Fibroblast of skin of scalp (primary cell): Measurements from ENCODE around the gene AHNAK2.
"Not testable (repeated sequence)": the region's sequence is repeated elsewhere in the genome, so short reads cannot be mapped to it uniquely, and the experiment has no call there.

Experiments
- DNase-seq: peaks from one replicate; pipeline ENCODE4 v3.0.0-alpha.2; 2013

The AHNAK2 gene

DNA sequence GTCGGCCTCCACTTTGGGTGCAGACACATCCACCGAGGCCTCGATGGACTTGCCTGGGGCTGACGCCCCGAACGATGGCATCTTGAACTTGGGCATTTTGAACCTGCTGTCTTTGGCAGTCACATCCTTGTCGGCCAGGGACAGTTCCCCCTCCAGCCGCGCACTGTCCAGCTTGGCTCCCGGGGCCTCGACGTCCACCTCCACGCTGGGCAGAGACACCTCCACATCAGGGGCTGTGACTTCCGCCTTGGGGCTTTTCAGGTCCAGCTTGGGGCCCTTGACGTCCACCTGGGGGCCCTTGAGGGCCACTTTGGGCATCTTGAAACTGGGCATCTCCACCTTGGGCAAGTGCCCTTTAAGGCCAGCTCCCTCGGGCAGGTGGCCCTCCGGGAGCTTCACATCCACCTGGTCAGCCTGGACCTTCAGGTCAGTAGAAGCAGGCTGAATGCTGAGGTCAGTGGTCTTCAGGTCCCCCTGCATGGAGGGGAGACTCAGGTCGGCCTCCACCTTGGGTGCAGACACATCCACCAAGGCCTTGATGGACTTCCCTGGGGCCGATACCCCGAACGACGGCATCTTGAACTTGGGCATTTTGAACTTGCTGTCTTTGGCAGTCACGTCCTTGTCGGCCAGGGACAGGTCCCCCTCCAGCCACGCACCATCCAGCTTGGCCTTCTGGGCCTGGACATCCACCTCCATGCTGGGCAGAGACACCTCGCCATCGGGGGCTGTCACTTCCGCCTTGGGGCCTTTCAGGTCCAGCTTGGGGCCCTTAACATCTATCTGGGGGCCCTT, 26.1 kb downstream of the AHNAK2 start:
- not testable (repeated sequence) for DNase-seq

DNA sequence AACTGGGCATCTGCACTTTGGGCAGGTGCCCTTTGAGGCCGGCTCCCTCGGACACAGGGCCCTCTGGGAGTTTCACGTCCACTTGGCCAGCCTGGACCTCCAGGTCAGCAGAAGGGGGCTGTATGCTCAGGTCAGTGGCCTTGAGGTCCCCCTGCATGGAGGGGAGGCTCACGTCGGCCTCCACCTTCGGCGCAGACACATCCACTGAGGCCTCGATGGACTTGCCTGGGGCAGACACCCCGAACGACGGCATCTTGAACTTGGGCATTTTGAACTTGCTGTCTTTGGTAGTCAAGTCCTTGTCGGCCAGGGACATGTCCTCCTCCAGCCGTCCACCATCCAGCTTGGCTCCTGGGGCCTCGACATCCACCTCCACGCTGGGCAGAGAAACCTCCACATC, 27.5 kb downstream of the AHNAK2 start:
- not testable (repeated sequence) for DNase-seq

DNA sequence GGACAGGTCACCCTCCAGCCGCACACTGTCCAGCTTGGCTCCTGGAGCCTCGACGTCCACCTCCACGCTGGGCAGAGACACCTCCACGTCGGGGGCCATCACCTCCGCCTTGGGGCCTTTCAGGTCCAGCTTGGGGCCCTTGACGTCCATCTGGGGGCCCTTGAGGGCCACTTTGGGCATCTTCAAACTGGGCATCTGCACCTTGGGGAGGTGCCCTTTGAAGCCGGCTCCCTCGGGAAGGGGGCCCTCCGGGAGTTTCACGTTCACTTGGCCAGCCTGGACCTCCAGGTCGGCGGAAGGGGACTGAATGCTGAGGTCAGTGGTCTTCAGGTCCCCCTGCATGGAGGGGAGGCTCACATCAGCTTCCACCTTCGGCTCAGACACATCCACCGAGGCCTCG, 28.2 kb downstream of the AHNAK2 start:
- no peak for DNase-seq

DNA sequence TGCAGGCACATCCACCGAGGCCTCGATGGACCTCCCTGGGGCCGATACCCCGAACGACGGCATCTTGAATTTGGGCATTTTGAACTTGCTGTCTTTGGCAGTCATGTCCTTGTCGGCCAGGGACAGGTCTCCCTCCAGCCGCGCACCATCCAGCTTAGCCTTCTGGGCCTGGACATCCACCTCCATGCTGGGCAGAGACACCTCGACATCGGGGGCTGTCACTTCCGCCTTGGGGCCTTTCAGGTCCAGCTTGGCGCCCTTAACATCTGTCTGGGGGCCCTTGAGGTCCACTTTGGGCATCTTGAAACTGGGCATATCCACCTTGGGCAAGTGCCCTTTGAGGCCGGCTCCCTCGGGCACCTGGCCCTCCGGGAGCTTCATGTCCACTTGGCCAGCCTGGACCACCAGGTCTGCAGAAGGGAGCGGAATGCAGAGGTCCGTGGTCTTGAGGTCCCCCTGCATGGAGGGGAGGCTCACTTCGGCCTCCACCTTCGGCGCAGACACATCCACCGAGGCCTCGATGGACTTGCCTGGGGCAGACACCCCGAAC, 28.7 kb downstream of the AHNAK2 start:
- DNase-seq, result not testable (repeated sequence)

DNA sequence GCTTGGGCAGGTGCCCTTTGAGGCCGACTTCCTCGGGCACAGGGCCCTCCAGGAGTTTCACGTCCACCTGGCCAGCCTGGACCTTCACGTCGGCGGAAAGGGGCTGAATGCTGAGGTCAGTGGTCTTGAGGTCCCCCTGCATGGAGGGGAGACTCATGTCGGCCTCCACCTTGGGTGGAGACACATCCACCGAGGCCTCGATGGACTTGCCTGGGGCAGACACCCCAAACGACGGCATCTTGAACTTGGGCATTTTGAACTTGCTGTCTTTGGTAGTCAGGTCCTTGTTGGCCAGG, 29.5 kb downstream of the AHNAK2 start:
- DNase-seq, result no peak

DNA sequence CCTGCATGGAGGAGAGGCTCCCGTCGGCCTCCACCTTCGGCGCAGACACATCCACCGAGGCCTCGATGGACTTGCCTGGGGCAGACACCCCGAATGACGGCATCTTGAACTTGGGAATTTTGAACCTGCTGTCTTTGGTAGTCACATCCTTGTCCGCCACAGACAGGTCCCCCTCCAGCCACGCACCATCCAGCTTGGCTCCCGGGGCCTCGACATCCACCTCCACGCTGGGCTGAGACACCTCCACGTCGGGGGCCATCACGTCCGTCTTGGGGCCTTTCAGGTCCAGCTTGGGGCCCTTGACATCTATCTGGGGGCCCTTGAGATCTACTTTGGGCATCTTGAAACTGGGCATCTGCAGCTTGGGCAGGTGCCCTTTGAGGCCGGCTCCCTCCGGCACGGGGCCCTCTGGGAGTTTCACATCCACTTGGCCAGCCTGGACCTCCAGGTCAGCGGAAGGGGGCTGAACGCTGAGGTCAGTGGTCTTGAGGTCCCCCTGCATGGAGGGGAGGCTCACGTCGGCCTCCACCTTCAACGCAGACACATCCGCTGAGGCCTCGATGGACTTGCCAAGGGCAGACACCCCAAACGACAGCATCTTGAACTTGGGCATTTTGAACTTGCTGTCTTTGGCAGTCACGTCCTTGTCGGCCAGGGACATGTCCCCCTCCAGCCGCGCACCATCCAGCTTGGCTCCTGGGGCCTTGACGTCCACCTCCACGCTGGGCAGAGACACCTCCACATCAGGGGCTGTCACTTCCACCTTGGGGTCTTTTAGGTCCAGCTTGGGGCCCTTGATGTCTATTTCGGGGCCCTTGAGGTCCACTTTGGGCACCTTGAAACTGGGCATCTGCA, 30.1 kb downstream of the AHNAK2 start:
- DNase-seq, result not testable (repeated sequence)

DNA sequence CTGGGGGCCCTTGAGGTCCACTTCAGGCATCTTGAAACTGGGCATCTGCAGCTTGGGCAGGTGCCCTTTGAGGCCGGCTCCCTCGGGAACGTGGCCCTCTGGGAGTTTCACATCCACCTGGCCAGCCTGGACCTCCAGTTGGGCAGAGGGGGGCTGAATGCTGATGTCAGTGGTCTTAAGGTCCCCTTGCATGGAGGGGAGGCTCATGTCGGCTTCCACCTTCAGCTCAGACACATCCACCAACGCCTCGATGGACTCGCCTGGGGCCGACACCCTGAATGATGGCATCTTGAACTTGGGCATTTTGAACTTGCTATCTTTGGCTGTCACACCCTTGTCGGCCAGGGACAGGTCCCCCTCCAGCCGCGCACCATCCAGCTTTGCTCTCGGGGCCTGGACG, 31.0 kb downstream of the AHNAK2 start:
- not testable (repeated sequence) for DNase-seq

DNA sequence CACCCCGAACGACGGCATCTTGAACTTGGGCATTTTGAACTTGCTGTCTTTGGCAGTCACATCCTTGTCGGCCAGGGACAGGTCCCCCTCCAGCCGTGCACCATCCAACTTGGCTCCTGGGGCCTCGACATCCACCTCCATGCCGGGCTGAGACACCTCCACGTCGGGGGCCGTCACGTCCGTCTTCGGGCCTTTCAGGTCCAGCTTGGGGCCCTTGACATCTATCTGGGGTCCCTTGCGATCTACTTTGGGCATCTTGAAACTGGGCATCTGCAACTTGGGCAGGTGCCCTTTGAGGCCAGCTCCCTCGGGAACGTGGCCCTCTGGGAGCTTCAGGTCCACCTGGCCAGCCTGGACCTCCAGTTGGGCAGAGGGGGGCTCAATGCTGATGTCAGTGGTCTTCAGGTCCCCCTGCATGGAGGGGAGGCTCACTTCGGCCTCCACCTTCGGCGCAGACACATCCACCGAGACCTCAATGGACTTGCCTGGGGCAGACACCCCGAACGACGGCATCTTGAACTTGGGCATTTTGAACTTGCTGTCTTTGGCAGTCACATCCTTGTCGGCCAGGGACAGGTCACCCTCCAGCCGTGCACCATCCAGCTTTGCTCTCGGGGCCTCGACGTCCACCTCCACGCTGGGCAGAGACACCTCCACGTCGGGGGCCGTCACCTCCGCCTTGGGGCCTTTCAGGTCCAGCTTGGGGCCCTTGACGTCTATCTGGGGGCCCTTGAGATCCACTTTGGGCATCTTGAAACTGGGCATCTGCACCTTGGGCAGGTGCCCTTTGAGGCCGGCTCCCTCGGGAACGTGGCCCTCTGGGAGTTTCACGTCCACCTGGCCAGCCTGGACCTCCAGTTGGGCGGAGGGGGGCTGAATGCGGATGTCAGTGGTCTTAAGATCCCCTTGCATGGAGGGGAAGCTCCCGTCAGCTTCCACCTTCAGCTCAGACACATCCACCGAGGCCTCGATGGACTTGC, 31.9 kb downstream of the AHNAK2 start:
- not testable (repeated sequence) for DNase-seq

DNA sequence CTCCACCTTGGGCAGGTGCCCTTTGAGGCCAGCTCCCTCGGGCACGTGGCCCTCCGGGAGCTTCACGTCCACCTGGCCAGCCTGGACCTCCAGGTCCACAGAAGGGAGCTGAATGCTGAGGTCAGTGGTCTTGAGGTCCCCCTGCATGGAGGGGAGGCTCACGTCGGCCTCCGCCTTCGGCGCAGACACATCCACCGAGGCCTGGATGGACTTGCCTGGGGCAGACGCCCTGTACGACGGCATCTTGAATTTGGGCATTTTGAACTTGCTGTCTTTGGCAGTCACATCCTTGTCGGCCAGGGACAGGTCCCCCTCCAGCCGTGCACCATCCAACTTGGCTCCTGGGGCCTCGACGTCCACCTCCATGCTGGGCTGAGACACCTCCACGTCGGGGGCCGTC, 32.9 kb downstream of the AHNAK2 start:
- DNase-seq, result not testable (repeated sequence)

DNA sequence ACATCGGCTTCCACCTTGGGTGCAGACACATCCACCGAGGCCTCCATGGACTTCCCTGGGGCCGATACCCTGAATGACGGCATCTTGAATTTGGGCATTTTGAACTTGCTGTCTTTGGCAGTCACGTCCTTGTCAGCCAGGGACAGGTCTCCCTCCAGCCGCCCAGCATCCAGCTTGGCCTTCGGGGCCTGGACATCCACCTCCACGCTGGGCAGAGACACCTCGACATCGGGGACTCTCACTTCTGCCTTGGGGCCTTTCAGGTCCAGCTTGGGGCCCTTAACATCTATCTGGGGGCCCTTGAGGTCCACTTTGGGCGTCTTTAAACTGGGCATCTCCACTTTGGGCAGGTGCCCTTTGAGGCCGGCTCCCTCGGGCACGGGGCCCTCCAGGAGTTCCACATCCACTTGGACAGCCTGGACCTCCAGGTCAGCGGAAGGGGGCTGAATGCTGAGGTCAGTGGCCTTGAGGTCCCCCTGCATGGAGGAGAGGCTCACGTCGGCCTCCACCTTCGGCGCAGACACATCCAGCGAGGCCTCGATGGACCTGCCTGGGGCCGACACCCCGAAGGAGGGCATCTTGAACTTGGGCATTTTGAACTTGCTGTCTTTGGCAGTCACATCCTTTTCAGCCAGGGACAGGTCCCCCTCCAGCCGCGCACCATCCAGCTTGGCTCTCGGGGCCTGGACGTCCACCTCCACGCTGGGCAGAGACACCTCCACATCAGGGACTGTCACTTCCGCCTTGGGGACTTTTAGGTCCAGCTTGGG, 33.6 kb downstream of the AHNAK2 start:
- not testable (repeated sequence) for DNase-seq

DNA sequence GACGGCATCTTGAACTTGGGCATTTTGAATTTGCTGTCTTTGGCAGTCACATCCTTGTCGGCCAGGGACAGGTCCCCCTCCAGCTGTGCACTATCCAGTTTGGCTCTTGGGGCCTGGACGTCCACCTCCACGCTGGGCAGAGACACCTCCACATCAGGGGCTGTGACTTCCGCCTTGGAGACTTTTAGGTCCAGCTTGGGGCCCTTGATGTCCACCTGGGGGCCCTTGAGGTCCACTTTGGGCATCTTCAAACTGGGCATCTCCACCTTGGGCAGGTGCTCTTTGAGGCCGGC, 34.2 kb downstream of the AHNAK2 start:
- not testable (repeated sequence) for DNase-seq

DNA sequence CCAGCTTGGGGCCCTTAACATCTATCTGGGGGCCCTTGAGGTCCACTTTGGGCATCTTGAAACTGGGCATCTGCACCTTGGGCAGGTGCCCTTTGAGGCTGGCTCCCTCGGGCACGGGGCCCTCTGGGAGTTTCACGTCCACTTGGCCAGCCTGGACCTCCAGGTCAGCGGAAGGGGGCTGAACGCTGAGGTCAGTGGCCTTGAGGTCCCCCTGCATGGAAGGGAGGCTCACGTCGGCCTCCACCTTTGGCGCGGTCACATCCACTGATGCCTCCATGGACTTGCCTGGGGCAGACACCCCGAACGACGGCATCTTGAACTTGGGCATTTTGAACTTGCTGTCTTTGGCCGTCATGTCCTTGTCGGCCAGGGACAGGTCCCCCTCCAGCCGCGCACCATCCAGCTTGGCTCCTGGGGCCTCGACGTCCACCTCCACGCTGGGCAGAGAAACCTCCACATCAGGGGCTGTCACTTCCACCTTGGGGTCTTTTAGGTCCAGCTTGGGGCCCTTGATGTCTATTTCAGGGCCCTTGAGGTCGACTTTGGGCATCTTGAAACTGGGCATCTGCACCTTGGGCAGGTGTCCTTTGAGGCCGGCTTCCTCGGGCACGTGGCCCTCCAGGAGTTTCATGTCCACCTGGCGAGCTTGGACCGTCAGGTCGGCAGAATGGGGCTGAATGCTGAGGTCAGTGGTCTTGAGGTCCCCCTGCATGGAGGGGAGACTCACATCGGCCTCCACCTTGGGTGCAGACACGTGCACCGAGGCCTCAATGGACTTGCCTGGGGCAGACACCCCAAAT, 34.8 kb downstream of the AHNAK2 start:
- not testable (repeated sequence) for DNase-seq

DNA sequence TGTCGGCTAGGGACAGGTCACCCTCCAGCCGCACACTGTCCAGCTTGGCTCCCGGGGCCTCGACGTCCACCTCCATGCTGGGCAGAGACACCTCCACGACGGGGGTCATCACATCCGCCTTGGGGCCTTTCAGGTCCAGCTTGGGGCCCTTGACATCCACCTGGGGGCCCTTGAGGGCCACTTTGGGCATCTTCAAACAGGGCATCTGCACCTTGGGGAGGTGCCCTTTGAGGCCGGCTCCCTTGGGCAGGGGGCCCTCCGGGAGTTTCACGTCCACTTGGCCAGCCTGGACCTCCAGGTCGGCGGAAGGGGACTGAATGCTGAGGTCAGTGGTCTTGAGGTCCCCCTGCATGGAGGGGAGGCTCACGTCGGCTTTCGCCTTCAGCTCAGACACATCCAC, 35.6 kb downstream of the AHNAK2 start:
- no peak for DNase-seq

DNA sequence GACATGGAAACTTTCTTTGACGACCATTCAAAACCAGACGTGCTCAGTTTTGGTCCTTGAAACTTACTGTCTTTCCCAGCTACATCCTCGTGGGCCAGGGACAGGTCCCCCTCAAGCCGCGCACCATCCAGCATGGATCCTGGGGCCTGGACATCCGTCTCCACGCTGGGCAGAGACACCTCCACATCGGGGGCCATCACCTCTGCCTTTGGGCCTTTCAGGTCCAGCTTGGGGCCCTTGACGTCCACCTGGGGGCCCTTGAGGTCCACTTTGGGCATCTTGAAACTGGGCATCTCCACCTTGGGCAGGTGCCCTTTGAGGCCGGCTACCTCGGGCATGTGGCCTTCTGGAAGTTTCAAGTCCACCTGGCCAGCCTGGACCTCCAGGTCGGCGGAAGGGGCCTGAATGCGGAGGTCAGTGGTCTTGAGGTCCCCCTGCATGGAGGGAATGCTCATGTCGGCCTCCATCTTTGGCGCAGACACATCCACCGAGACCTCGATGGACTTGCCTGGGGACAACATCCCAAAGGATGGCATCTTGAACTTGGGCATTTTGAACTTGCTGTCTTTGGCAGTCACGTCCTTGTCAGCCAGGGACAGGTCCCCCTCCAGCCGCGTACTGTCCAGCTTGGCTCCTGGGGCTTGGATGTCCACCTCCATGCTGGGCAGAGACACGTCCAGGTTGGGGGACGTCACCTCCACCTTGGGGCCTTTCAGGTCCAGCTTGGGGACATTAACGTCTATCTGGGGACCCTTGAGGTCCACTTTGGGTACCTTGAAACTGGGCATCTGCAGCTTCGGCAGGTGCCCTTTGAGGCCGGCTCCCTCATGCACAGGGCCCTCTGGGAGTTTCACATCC, 36.4 kb downstream of the AHNAK2 start:
- no peak for DNase-seq

DNA sequence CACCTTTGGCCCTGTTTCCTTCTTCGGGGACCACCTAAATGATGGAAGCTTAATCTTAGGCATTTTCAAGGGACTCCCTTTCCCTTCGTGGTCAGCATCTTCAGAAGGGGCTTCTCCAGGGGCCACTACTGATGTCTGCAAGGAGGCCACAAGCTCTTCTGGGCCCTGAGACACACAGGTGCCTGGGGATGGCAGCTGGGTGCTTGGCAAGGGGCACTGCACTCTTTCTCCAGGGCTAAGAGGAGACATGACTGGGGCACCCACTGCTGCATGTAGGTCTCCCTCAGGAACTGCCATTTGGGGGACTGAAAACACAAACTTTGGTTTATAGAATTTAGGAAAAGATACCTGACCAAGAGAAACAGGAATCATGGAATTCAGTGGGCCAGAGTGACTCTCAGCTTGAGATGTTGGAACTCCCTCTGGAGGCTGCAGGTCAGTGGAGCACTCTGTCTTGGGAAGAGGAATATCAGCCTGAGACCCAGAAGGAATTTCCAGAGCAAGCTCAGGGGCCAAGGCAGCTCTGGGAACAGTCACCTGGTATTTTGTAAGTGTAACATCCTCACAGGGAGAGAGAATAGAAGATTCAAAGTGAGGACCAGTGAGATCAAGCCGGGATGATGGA, 37.5 kb downstream of the AHNAK2 start:
- DNase-seq, result no peak

DNA sequence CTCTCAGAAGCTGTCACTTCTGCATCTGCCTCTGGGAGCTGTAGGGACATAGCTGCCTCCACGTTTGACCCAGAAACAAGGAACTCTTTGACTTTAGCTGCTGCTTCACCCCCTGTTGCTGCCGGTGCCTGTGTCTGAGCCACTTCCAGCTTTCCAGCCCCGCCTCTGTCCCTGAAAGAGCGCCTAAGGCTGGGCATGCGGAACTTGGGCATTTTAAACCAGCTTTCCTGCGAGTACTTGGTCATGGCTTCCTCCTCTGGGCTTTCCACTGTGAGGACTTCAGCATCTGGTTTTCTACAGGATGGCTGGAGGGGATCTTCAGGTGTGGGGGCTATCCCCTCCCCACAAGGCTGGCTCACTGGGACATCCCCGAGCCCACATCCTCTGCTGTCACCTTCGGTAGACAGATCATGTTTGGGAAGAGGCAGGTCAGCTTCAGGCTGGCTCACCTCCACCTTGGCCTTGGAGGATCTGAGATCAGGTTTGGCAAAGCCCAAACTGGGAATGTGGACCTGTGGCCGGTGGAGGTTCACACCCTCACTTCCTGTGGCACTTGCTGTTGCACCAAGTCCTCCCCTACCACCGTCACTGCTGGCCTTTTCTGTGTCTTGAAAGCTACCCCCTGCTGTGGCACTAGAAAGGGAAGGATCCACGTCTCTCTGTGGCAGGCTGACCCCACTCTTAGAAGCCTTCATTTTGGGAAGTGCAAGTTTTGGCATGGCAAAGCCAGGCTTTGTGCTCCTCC, 38.3 kb downstream of the AHNAK2 start:
- DNase-seq, result no peak

DNA sequence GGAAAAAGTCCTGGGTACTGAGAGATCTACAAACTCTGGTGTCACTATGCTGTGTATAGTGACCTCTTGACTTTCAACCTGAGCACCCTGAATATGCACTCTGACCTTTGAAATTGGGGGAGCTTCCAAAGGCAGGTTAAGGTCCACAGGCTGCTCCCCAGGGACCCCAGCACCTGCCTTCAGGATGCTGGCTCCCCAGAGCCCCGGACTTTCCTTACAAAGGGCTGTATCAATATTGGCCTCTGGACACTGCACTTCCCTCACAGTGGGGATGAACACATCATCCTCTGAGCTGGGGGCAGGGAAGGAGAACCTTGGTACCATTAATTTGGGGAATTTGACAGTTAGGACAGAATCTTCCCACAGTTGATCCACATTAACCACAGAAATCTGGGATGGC, 39.2 kb downstream of the AHNAK2 start:
- no peak for DNase-seq

DNA sequence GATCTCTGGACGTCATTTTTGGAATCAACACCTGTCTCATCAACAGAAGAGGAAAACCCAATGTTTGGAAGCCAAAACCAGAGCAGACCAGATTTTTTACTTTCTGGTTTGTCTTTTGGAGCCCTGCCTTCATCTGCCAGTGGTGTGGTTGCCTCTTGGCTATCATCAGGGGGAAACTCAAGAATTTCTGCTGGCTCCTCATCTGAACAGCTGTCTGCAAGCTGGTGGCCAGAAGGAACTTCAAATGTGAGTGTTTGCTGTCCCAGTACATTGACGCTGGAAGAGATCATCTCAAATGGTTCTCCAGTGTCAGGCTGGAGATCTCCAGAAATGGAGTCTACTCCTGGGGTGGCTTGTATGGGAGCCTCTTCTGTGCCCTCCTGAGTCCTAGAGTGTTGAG, 39.7 kb downstream of the AHNAK2 start:
- DNase-seq, result no peak
